ENCODE results near the gene HUS1B. TPM values are rescaled to one million over a fixed set of nuclear protein-coding genes. Genes with fewer than 3 reads are reported as not detected.

HUS1B gene
- total and polyA plus RNA-seq, 4 donors, result 0.31 to 3.0 (median 0.78) TPM

DNA sequence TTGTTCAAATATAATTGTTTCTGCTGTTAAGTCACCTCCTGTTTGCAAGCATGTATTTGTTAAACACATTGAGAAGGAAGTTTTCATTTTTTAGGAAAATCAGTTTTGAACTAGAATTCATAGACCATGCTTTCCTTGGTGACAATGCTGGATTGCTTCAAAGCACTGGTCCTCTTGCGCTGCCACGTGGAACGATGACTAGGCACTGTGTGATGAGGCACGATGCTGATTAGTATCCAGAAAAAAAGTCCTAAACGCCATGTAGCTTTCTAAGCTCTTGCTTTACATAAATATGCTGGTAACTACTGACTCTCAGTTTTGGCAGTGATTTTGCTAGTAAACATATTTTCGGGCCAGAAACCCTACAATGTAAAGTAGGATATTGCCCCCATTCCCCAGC is 47.1 kb upstream of the HUS1B start:
- no peaks in the 10 kb centered on the region for H3K27me3 ChIP-seq (ENCODE audit: control insufficient read depth in 3 of 3, insufficient read depth in 3 of 3, low read length in 2 of 3)
- DNase-seq (peak; percentile 79 to 96 (median 94)), ATAC-seq (ENCODE audit: insufficient read depth, low FRiP score) (no peak)
- no peak for TF ChIP-seq CTCF (IDR thresholded peaks at IDR 0.05; ENCODE audit: control extremely low read depth, extremely low read depth)
- H3K4me1 ChIP-seq (ENCODE audit: control insufficient read depth in 5 of 5, insufficient read depth in 5 of 5, low read length in 5 of 5), result peaks cover 0 to 55% (median 4%) of the 10 kb centered on the region in 5 donors
- H3K36me3 ChIP-seq (ENCODE audit: control insufficient read depth in 4 of 4, insufficient read depth in 4 of 4, low read length in 4 of 4), result no peaks in the 10 kb centered on the region
- H3K9ac ChIP-seq (ENCODE audit: insufficient read depth in 1 of 2, low read length in 2 of 2), result no peak overlapping the region
- peaks cover 0 to 2% (median 0%) of the 10 kb centered on the region in 4 donors for H3K9me3 ChIP-seq (ENCODE audit: control insufficient read depth in 4 of 4, insufficient read depth in 3 of 4, low read length in 3 of 4)
- 84 to 87% methylated on average over 6 of the region's 6 CpGs for WGBS, 2 donors
- H3K4me3 ChIP-seq, result no peak overlapping the region
- H3K27ac ChIP-seq (ENCODE audit: low read depth in 1 of 2, low read length in 1 of 2), result no peak overlapping the region

- Histone ChIP-seq H3K36me3 (ENCODE audit: control insufficient read depth in 4 of 4, insufficient read depth in 4 of 4, low read length in 4 of 4) (no peaks in the 10 kb centered on the region), H3K27ac (ENCODE audit: low read depth in 1 of 2, low read length in 1 of 2) (no peak overlapping the region), H3K9ac (ENCODE audit: insufficient read depth in 1 of 2, low read length in 2 of 2) (no peak overlapping the region), H3K4me3 (no peak overlapping the region), H3K27me3 (ENCODE audit: control insufficient read depth in 3 of 3, insufficient read depth in 3 of 3, low read length in 2 of 3) (no peaks in the 10 kb centered on the region), H3K9me3 (ENCODE audit: control insufficient read depth in 4 of 4, insufficient read depth in 3 of 4, low read length in 3 of 4) (peaks cover 0 to 2% (median 0%) of the 10 kb centered on the region in 4 donors), H3K4me1 (ENCODE audit: control insufficient read depth in 5 of 5, insufficient read depth in 5 of 5, low read length in 5 of 5) (peaks cover 0 to 50% (median 4%) of the 10 kb centered on the region in 5 donors)
- ATAC-seq (ENCODE audit: insufficient read depth, low FRiP score) (no peak), DNase-seq (peak in 1 of 3 donors; percentile 41)
- TF ChIP-seq CTCF (IDR thresholded peaks at IDR 0.05; ENCODE audit: control extremely low read depth, extremely low read depth), result no peak
- 74 to 83% methylated on average over 3 of the region's 3 CpGs for WGBS, 2 donors
These were observed 46.7 kb upstream of the HUS1B start for GRCh38 chr6:703552-703951.

DNA sequence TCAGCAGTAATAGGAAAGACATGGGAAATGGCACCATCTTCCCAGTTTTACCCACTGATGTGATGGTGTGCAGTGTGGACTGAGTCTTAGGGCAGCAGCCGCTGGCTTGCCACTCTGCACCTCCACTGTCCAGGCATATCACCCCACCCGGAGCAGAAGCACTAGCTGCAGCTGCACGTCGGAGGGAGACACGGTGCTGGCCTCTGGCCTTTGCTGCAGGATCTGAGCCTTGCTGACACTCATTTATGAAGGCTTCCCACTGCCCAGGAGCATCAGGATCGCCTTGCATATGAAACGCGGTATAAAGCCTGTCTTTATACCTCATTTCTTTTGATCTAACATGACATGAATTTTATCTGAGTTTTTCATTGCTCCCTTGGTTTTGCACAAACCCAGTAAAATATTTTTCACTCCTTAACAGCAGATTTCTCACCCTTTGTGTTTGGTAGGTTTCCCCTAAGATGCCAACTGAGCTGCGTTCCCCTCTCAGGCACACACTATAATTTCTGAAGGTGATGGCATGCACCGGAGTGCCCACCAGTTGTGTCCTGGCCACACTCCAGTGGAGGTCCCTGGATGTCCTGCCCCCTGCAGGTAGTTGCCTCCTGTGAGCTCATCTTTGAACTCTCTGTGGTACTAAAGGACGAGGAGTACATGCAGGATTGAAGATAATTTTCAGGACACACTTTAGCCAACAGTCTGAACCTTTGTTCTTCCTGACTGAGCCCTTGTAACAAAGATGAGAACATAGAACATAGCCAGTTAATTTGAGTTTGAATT is 45.0 kb upstream of the HUS1B start:
- Histone ChIP-seq H3K27me3 (ENCODE audit: control insufficient read depth in 3 of 3, insufficient read depth in 3 of 3, low read length in 2 of 3) (no peaks in the 10 kb centered on the region), H3K4me1 (ENCODE audit: control insufficient read depth in 5 of 5, insufficient read depth in 5 of 5, low read length in 5 of 5) (peaks cover 0 to 44% (median 1%) of the 10 kb centered on the region in 5 donors), H3K9me3 (ENCODE audit: control insufficient read depth in 4 of 4, insufficient read depth in 3 of 4, low read length in 3 of 4) (no peaks in the 10 kb centered on the region), H3K9ac (ENCODE audit: insufficient read depth in 1 of 2, low read length in 2 of 2) (no peak overlapping the region), H3K27ac (ENCODE audit: low read depth in 1 of 2, low read length in 1 of 2) (no peak overlapping the region), H3K36me3 (ENCODE audit: control insufficient read depth in 4 of 4, insufficient read depth in 4 of 4, low read length in 4 of 4) (no peaks in the 10 kb centered on the region), H3K4me3 (no peak overlapping the region)
- DNase-seq (no peak), ATAC-seq (ENCODE audit: insufficient read depth, low FRiP score) (no peak)
- TF ChIP-seq CTCF (IDR thresholded peaks at IDR 0.05; ENCODE audit: control extremely low read depth, extremely low read depth), result no peak
- WGBS, 2 donors, result 75 to 78% methylated on average over 11 of the region's 11 CpGs

Data from lung (tissue), 12 donors.